Fibroblast of lung (primary cell): Measurements from ENCODE around the gene HIPK2. TPM values are rescaled to one million over a fixed set of nuclear protein-coding genes. Genes with fewer than 3 reads are reported as not detected.

Source experiments
- DNase-seq, 2 donors: peaks; one replicate each; pipeline versions ENCODE4 v3.0.0 to v3.0.0-alpha.2; 2010; ENCODE audit warnings: low read depth in 2 of 2
- H2AFZ ChIP-seq: 2 replicates; pipeline ENCODE4 v1.5.1; 2012; ENCODE audit warnings: low read length, control low read depth, inconsistent platforms
- H3K27ac ChIP-seq: 2 replicates; pipeline ENCODE4 v1.5.1; 2011; ENCODE audit warnings: low read length, control low read depth; ENCODE audit not compliant: insufficient read depth
- H3K27me3 ChIP-seq: 2 replicates; pipeline ENCODE4 v1.5.1; 2011; ENCODE audit warnings: mild to moderate bottlenecking, low read length; ENCODE audit not compliant: control insufficient read depth, insufficient read depth
- H3K36me3 ChIP-seq: 2 replicates; pipeline ENCODE4 v1.5.1; 2011; ENCODE audit warnings: low read length; ENCODE audit not compliant: control insufficient read depth, insufficient read depth
- H3K4me1 ChIP-seq: 2 replicates; pipeline ENCODE4 v1.5.1; 2011; ENCODE audit warnings: low read length; ENCODE audit not compliant: control insufficient read depth, insufficient read depth; ENCODE audit errors: extremely low read depth
- H3K4me2 ChIP-seq: 2 replicates; pipeline ENCODE4 v1.5.1; 2011; ENCODE audit warnings: low read length, control low read depth; ENCODE audit not compliant: insufficient read depth; ENCODE audit errors: extremely low read depth
- H3K4me3 ChIP-seq, 4 experiments: fragments of 200-600 bp in 1 of 4; sonication (generic) in 1 of 4; replicated peaks in 1 of 4; 2 replicates each; pipeline ENCODE4 v1.5.1; 2011 to 2016; ENCODE audit warnings: low read length in 4 of 4, low read depth in 3 of 4, mild to moderate bottlenecking in 3 of 4, control low read depth in 2 of 4, inconsistent platforms in 1 of 4, mixed read lengths in 1 of 4; ENCODE audit not compliant: insufficient read depth in 1 of 4; ENCODE audit errors: control extremely low read depth in 1 of 4
- H3K79me2 ChIP-seq: 2 replicates; pipeline ENCODE4 v1.5.1; 2012; ENCODE audit warnings: mild to moderate bottlenecking, low read length, inconsistent platforms; ENCODE audit not compliant: control insufficient read depth, insufficient read depth
- H3K9ac ChIP-seq: 2 replicates; pipeline ENCODE4 v1.5.1; 2011; ENCODE audit warnings: mild to moderate bottlenecking, low read length, control low read depth; ENCODE audit not compliant: insufficient read depth
- H3K9me3 ChIP-seq: 2 replicates; pipeline ENCODE4 v1.5.1; 2012; ENCODE audit warnings: low read depth, low read length; ENCODE audit not compliant: control insufficient read depth, insufficient read depth
- H4K20me1 ChIP-seq: 2 replicates; pipeline ENCODE4 v1.5.1; 2011; ENCODE audit warnings: low read length; ENCODE audit not compliant: control insufficient read depth, insufficient read depth; ENCODE audit errors: extremely low read depth
- EZH2 ChIP-seq: IDR thresholded peaks from 2 replicates; pipeline ENCODE4 v1.5.1; 2012; ENCODE audit warnings: low read length, control low read depth, mild to moderate bottlenecking; ENCODE audit errors: missing control alignments
- polyA plus RNA-seq, 2 donors: library from polyadenylated mRNA; depleted of rRNA in 1 of 2; stranded (reverse) in 1 of 2; unstranded in 1 of 2; fragments of >200 nt; gene quantifications; 2 replicates each; pipeline ENCODE4 v1.2.1, GENCODE V29; 2011 to 2012; ENCODE audit warnings: missing spikeins in 1 of 2
- total RNA-seq: library from RNA; depleted of rRNA; stranded (reverse); fragments of >200 nt; gene quantifications from 2 replicates; pipeline ENCODE4 v1.2.1, GENCODE V29; 2014
- TF ChIP-seq, protein P1 (sequence below), 2 donors: IDR thresholded peaks in 1 of 2; conservative IDR thresholded peaks in 1 of 2; 1 replicate in 1 of 2; 2 replicates in 1 of 2; pipeline ENCODE4 v1.5.1; 2011 to 2012; ENCODE audit warnings: low read length in 2 of 2, control low read depth in 1 of 2, inconsistent platforms in 1 of 2, low read depth in 1 of 2, mild to moderate bottlenecking in 1 of 2

Gene HIPK2
- total and polyA plus RNA-seq, 2 donors (not counting 1 experiment from before 2014, with no cell fraction given): 10.1 to 11.1 TPM

DNA sequence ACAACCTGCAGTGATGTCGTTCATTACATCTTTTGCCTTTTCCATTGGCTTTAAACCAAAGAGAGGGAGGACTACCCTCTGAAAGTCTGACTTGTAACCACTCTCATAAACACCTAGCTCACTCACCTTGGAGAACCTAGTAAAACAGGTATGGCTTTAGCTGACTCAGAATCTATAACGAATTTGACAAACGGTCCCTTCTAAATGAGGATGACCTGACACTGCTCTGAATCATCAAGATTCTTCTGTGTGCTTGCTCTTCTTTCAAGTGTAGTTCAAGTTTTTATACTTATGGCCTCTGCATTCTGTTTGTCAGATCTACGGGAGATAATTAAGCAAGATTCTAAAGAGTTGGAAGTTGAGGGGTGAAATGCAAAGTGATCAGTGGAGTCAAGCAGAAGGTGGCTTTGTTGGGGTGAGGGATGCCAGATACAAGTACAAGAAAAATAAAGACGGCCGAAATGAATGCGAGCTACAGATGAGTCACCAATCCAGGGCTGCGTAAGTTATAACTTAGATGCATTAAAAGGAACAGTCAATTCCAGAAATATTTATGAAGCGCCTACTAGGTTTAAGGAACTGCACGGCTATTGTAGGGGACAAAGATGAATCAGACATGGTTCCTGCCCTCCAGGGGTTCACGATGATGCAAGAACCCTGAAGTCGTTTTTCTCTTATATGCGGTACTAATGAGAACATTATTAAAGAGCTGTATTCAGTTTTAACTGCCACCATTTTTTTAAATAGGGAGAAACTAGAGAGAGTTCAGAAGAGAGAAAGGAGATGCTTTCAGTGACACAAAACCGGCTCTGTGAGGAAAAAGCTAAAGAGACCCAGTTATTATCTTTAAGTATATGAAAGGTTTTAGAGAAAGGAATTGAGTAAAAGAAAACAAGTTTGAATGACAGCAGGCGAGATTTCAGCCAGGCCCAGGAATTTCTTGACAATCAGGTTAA, 6.5 kb downstream of the HIPK2 start:
- Histone ChIP-seq H3K9me3 (no peaks in the 10 kb centered on the region), H3K36me3 (no peaks in the 10 kb centered on the region), H4K20me1 (no peaks in the 10 kb centered on the region), H3K4me1 (peaks cover 20% of the 10 kb centered on the region), H3K4me2 (no peak overlapping the region), H3K27ac (peak overlapping the region; percentile 7), H2AFZ (no peak overlapping the region), H3K27me3 (no peaks in the 10 kb centered on the region), H3K9ac (no peak overlapping the region), H3K4me3 (peak overlapping the region in 1 of 4 experiments; percentile 31), H3K79me2 (peaks cover 88% of the 10 kb centered on the region)
- peak; percentile 90 to 96 for DNase-seq
- TF ChIP-seq EZH2: no peak
- TF ChIP-seq, protein P1, sequence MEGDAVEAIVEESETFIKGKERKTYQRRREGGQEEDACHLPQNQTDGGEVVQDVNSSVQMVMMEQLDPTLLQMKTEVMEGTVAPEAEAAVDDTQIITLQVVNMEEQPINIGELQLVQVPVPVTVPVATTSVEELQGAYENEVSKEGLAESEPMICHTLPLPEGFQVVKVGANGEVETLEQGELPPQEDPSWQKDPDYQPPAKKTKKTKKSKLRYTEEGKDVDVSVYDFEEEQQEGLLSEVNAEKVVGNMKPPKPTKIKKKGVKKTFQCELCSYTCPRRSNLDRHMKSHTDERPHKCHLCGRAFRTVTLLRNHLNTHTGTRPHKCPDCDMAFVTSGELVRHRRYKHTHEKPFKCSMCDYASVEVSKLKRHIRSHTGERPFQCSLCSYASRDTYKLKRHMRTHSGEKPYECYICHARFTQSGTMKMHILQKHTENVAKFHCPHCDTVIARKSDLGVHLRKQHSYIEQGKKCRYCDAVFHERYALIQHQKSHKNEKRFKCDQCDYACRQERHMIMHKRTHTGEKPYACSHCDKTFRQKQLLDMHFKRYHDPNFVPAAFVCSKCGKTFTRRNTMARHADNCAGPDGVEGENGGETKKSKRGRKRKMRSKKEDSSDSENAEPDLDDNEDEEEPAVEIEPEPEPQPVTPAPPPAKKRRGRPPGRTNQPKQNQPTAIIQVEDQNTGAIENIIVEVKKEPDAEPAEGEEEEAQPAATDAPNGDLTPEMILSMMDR (conservative IDR thresholded peaks at IDR 0.05 in 1 of 2, IDR thresholded peaks at IDR 0.05 in 1 of 2; ENCODE audit: low read depth in 1 of 2, low read length in 2 of 2): no peak

DNA sequence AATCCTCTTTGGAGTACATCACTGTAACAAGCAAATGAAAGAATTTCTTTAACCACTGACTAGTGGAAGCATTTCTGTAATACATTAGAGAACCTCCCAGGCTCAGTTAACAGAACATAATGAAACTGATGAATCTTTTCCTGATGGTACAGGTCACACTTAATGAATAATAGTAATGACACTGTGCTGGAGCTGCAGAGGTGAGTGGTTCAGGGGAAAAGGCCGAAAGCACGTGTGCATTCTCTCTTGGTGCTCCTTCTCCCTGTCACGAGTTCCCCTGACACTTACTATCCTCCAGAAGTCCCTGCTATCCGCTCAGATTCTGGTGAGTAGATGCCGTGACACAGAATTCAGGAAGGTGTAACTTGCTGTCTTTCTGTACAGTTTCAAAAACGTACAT, 8.0 kb downstream of the HIPK2 start:
- TF ChIP-seq, protein P1 (conservative IDR thresholded peaks at IDR 0.05 in 1 of 2, IDR thresholded peaks at IDR 0.05 in 1 of 2; ENCODE audit: low read depth in 1 of 2, low read length in 2 of 2): no peak
- TF ChIP-seq EZH2: no peak
- H3K36me3 ChIP-seq: no peaks in the 10 kb centered on the region
- no peaks in the 10 kb centered on the region for H3K9me3 ChIP-seq
- H3K27me3 ChIP-seq: no peaks in the 10 kb centered on the region
- peaks cover 83% of the 10 kb centered on the region for H3K79me2 ChIP-seq
- no peaks in the 10 kb centered on the region for H4K20me1 ChIP-seq
- no peak overlapping the region for H3K9ac ChIP-seq
- H3K4me2 ChIP-seq: no peak overlapping the region
- no peak overlapping the region for H2AFZ ChIP-seq
- H3K27ac ChIP-seq: no peak overlapping the region
- H3K4me3 ChIP-seq: no peak overlapping the region
- no peak for DNase-seq
- H3K4me1 ChIP-seq: peaks cover 13% of the 10 kb centered on the region

DNA sequence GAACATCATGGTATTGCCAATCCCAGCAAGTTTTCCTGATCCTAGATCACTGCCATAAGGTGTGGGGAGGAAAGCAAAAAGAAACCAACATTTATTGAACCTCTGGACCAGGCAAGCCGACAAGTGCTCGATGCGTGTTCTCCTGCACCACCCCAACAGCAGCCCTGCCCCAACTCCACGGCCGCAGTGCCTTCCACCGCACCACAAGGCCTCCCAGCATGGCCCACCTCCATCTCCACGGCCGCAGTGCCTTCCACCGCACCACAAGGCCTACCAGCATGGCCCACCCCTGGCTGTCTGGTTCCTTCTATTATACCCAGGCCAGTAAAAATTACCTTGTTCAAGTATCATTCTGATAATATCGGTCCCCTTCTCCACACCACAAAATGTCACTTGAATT, 8.7 kb downstream of the HIPK2 start:
- no peak for TF ChIP-seq EZH2
- TF ChIP-seq, protein P1 (conservative IDR thresholded peaks at IDR 0.05 in 1 of 2, IDR thresholded peaks at IDR 0.05 in 1 of 2; ENCODE audit: low read depth in 1 of 2, low read length in 2 of 2): no peak
- Histone ChIP-seq H3K9me3 (no peaks in the 10 kb centered on the region), H3K4me3 (no peak overlapping the region), H3K4me1 (peaks cover 9% of the 10 kb centered on the region), H3K4me2 (no peak overlapping the region), H3K9ac (no peak overlapping the region), H4K20me1 (no peaks in the 10 kb centered on the region), H3K27me3 (no peaks in the 10 kb centered on the region), H3K79me2 (peaks cover 87% of the 10 kb centered on the region), H3K36me3 (no peaks in the 10 kb centered on the region), H2AFZ (no peak overlapping the region), H3K27ac (no peak overlapping the region)
- no peak for DNase-seq
